Ovary (tissue), 3 donors: ENCODE data around the gene KNL1.

Experiments
- CTCF ChIP-seq, 3 donors: fragments of 450-650 bp in 2 of 3; fragments of 200-600 bp in 1 of 3; IDR thresholded peaks; one replicate each; pipeline versions ENCODE4 v1.5.1 to v1.8.0; 2016 to 2022; ENCODE audit warnings: antibody characterized with exemption in 3 of 3, mild to moderate bottlenecking in 1 of 3
- EP300 ChIP-seq: sonication (generic); formaldehyde crosslinking; IDR thresholded peaks from one replicate; pipeline ENCODE4 v1.6.1; 2017; ENCODE audit warnings: antibody characterized with exemption
- donor health status: DM: no; HTN: no; CAD: no.

- TF ChIP-seq CTCF (IDR thresholded peaks at IDR 0.05) (no peak), EP300 (no peak)
Measured at GRCh38 chr15:40549894-40550293, 44.2 kb upstream of the KNL1 start.
